LNCaP clone FGC (cell line): ENCODE measurements around the gene GADD45B.
"Not testable (repeated sequence)": the region's sequence is repeated elsewhere in the genome, so short reads cannot be mapped to it uniquely, and the experiment has no call there.

Experiments used
- DNase-seq: peaks from one replicate; pipeline ENCODE4 v3.0.0-alpha.2; 2011; ENCODE audit warnings: low read depth
- H3K4me3 ChIP-seq: 2 replicates; pipeline ENCODE4 v1.5.1; 2011; ENCODE audit warnings: mild to moderate bottlenecking, low read depth, low read length, control low read depth
- TF ChIP-seq, protein P1 (sequence below): IDR thresholded peaks from 2 replicates; pipeline ENCODE4 v1.5.1; 2012; ENCODE audit warnings: mild to moderate bottlenecking; ENCODE audit not compliant: control insufficient read depth, insufficient read depth; ENCODE audit errors: extremely low read depth

Gene GADD45B

DNA sequence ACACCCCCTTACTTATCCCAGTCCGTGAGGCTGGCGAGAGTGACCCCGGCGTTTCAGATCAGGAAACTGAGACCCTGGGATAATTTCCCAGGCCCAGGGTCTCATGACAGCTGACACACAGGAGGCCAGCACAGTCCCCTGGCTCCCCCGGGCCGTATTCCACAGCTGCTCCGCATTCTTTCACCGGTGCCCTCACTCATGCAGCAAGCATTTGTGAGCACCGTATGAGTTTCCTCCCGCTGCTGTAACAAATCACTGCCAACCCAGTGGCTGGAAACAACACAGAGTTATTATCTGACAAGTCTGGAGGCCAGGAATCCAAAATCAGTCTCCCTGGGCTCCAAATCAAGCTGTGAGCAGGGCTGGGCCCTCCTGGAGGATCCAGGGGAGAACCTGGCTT, 21.3 kb downstream of the GADD45B start:
- no peak for DNase-seq
- TF ChIP-seq, protein P1, sequence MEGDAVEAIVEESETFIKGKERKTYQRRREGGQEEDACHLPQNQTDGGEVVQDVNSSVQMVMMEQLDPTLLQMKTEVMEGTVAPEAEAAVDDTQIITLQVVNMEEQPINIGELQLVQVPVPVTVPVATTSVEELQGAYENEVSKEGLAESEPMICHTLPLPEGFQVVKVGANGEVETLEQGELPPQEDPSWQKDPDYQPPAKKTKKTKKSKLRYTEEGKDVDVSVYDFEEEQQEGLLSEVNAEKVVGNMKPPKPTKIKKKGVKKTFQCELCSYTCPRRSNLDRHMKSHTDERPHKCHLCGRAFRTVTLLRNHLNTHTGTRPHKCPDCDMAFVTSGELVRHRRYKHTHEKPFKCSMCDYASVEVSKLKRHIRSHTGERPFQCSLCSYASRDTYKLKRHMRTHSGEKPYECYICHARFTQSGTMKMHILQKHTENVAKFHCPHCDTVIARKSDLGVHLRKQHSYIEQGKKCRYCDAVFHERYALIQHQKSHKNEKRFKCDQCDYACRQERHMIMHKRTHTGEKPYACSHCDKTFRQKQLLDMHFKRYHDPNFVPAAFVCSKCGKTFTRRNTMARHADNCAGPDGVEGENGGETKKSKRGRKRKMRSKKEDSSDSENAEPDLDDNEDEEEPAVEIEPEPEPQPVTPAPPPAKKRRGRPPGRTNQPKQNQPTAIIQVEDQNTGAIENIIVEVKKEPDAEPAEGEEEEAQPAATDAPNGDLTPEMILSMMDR: no peak
- no peak overlapping the region for H3K4me3 ChIP-seq

DNA sequence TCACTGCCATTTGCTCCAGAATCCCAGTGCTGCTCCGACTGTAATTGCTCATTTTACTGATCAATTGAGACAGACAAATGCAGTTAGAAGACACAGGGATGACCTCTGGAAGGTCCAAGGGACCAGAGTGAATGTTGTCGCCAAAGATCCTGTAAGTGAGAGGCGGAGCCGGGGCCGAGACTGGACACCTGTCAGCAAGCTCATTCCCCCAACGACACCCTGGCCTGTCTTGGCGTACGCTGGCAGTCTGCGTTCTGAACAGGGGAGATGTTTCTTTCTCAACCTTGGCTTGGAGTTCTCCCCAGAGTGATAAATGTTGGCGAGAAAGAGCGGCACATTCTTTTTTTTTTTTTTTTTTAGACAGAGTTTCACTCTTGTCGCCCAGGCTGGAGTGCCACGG, 24.2 kb downstream of the GADD45B start:
- no peak overlapping the region for H3K4me3 ChIP-seq
- DNase-seq: no peak
- TF ChIP-seq, protein P1: no peak

DNA sequence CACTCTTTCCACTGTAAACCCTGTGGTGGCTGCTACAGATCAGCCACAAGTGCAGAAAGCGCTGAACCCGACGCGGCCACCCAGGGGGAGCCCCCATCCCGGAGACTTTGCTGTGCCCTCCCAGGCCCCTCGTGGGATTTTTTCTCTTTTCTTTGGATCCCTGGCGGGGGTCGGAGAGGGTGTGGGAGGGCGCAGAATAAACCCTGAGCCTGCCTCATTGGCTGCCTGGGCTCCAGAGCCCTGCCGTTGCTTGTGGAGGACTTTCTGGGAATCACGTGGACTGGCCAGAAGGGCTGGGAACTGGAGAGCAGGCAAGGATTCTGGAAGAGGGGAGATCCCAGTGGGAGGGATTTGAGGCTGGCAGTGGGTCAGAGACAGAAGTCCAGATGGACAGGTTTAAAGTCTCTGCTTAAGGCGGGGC, 24.9 kb downstream of the GADD45B start:
- TF ChIP-seq, protein P1: no peak

DNA sequence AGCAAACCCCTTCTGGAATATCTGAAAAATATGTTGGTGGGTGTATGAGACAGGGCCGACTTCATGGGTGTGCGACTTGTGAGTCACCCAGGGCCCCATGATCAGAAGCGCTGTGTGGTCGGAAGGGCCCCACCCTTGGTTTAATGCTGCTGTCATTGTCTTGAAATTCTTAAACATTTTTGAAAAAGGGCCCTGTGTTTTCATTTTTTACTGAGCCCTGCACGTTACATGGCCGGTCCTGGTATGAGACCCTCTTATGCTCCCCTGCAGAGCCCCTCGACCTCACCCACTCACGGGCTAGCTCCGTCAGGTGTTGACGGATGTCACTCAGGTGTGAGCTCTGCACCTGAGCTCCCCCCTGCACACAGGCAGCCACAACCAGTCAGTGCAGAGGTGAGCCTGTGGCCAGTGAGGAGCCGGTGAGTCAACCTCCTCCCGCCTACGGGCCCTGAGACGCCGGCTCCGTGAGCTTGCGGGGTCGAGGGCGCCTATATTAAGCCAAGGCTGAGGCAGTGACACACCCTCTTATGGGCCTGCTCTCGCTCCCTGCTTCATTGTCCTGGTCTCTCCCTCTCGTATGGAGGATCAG, 27.7 kb downstream of the GADD45B start:
- TF ChIP-seq, protein P1: no peak
- no peak for DNase-seq
- no peak overlapping the region for H3K4me3 ChIP-seq

More for the DNA sequence above, 24.9 kb downstream of the GADD45B start:
- no peak for DNase-seq
- no peak overlapping the region for H3K4me3 ChIP-seq

DNA sequence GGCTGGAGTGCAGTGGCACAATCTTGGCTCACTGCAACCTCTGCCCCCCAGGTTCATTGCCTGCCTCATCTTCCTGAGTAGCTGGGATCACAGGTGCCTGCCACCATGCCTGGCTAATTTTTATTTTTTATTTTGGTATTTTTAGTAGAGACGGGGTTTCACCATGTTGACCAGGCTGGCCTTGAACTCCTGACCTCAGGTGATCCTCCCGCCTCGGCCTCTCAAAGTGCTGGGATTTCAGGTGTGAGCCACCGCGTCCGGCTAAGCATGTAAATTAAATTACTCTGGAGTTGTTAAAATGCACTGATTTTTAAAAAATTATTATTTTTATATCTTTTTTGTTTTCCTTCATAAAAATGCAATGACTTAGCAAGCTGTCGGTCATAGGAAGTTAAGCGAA, 30.7 kb downstream of the GADD45B start:
- not testable (repeated sequence) for H3K4me3 ChIP-seq

DNA sequence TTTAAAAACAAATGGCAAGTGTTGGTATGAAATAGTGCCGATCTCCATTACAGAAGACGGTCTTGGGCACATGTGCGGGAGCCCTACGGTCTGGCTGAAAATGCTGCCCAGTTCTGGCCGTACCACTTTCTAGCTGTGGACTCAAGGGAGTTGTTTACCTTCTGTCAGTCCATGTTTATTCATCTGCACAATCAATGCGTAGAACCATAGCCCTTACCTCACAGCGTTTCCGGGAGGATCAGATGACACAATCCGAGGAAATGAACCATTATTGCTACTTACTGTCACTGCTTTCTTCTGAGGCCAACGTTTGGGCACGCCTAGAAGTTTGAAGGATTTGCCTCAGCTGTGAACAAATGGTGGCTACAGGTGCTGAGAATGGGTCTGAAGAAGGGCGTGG, 31.2 kb downstream of the GADD45B start:
- no peak overlapping the region for H3K4me3 ChIP-seq
- TF ChIP-seq, protein P1: no peak
- DNase-seq: peak; percentile 96

More for the DNA sequence above, 30.7 kb downstream of the GADD45B start:
- not testable (repeated sequence) for DNase-seq

DNA sequence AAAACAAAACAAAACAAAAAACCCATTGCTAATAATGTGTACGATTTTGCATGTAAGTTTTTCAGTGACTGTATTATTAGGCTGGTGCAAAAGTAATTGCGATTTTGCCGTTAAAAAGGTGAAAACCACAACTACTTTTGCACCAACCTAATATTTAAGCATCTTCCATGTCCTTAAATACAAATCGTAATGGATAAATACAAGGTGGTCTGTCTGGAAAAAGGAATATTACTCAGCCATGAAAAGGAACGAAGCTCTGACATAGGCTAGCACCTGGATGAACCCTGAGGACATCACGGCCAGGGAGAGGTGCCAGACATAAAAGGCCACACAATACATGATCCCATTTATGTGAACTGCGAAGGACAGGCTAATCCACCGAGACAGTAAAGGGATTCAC, 33.2 kb downstream of the GADD45B start:
- no peak overlapping the region for H3K4me3 ChIP-seq
- TF ChIP-seq, protein P1: no peak
- DNase-seq: no peak
